Fibroblast of lung (primary cell): ENCODE data around the gene UNC13C.

Source experiments
- CTCF ChIP-seq, 2 donors: IDR thresholded peaks in 1 of 2; conservative IDR thresholded peaks in 1 of 2; 1 replicate in 1 of 2; 2 replicates in 1 of 2; pipeline ENCODE4 v1.5.1; 2011 to 2012; ENCODE audit warnings: low read length in 2 of 2, control low read depth in 1 of 2, inconsistent platforms in 1 of 2, low read depth in 1 of 2, mild to moderate bottlenecking in 1 of 2
- EZH2 ChIP-seq: IDR thresholded peaks from 2 replicates; pipeline ENCODE4 v1.5.1; 2012; ENCODE audit warnings: low read length, control low read depth, mild to moderate bottlenecking; ENCODE audit errors: missing control alignments

DNA sequence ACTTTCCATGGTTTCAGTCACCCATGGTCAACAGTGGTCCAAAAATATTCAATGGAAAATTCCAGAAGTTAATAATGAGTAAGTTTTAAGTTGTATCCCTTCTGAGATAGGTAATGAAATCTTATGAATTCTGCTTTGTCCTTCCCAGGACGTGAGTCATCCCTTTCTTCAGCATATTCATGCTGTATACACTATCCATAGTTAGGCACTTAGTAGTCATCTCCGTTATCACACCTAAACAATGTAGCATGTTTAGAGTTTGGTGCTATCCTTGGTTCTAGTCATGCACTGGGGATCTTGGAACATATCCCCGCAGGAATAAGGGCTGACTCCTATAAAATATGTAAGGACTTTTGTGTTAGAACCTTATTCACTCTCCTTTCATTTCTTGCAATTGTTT lies 153.2 kb downstream of the UNC13C start:
- TF ChIP-seq CTCF (conservative IDR thresholded peaks at IDR 0.05 in 1 of 2, IDR thresholded peaks at IDR 0.05 in 1 of 2; ENCODE audit: low read depth in 1 of 2, low read length in 2 of 2) (no peak), EZH2 (no peak)
